NT2/D1 (cell line): ENCODE results near the gene HECTD1.

Source experiments
- DNase-seq: peaks from one replicate; pipeline ENCODE4 v3.0.0-alpha.2; 2011; ENCODE audit warnings: low read depth, low spot score
- H3K27me3 ChIP-seq: 2 replicates; pipeline ENCODE4 v1.6.0; 2011; ENCODE audit warnings: mild to moderate bottlenecking; ENCODE audit not compliant: insufficient read length, insufficient read depth
- H3K36me3 ChIP-seq: 2 replicates; pipeline ENCODE4 v1.6.1; 2011; ENCODE audit warnings: mild to moderate bottlenecking, low read length, mixed read lengths; ENCODE audit not compliant: insufficient read depth, insufficient read length
- H3K4me1 ChIP-seq: 2 replicates; pipeline ENCODE4 v1.5.1; 2011; ENCODE audit not compliant: insufficient read depth, insufficient read length
- H3K4me3 ChIP-seq: 2 replicates; pipeline ENCODE4 v1.5.1; 2011; ENCODE audit warnings: low read depth; ENCODE audit not compliant: insufficient read length
- H3K9ac ChIP-seq: 2 replicates; pipeline ENCODE4 v1.6.0; 2011; ENCODE audit warnings: low read depth; ENCODE audit not compliant: insufficient read length
- H3K9me3 ChIP-seq: 2 replicates; pipeline ENCODE4 v1.5.1; 2011; ENCODE audit warnings: mild to moderate bottlenecking, low read length; ENCODE audit not compliant: insufficient read depth
- SUZ12 ChIP-seq: IDR thresholded peaks from 2 replicates; pipeline ENCODE4 v1.6.1; 2011; ENCODE audit not compliant: insufficient read length, insufficient read depth; ENCODE audit errors: extremely low read depth
- YY1 ChIP-seq: IDR thresholded peaks from 2 replicates; pipeline ENCODE4 v1.6.1; 2011; ENCODE audit not compliant: insufficient read length, insufficient read depth
- ZNF274 ChIP-seq: IDR thresholded peaks from 2 replicates; pipeline ENCODE4 v1.6.1; 2011; ENCODE audit warnings: mild to moderate bottlenecking, low read depth, low read length

Gene HECTD1

GRCh38 chr14:31084385-31084784 is 123.2 kb downstream of the HECTD1 start:
- DNase-seq: no peak
- no peak overlapping the region for H3K4me3 ChIP-seq

GRCh38 chr14:31083781-31084180 is 123.8 kb downstream of the HECTD1 start:
- Histone ChIP-seq H3K4me1 (no peaks in the 10 kb centered on the region), H3K36me3 (peaks cover 10% of the 10 kb centered on the region), H3K9ac (no peak overlapping the region), H3K9me3 (no peaks in the 10 kb centered on the region), H3K4me3 (no peak overlapping the region), H3K27me3 (no peaks in the 10 kb centered on the region)
- DNase-seq: no peak
- no peak for TF ChIP-seq YY1
- TF ChIP-seq ZNF274: no peak
- no peak for TF ChIP-seq SUZ12

More at GRCh38 chr14:31084385-31084784, 123.2 kb downstream of the HECTD1 start:
- Histone ChIP-seq H3K27me3 (no peaks in the 10 kb centered on the region), H3K4me1 (no peaks in the 10 kb centered on the region), H3K9ac (no peak overlapping the region), H3K9me3 (no peaks in the 10 kb centered on the region), H3K36me3 (peaks cover 10% of the 10 kb centered on the region)
- no peak for TF ChIP-seq YY1
- no peak for TF ChIP-seq ZNF274
- no peak for TF ChIP-seq SUZ12

- H3K9me3 ChIP-seq: no peaks in the 10 kb centered on the region
- no peaks in the 10 kb centered on the region for H3K4me1 ChIP-seq
- H3K9ac ChIP-seq: no peak overlapping the region
- no peaks in the 10 kb centered on the region for H3K27me3 ChIP-seq
- DNase-seq: no peak
- no peak overlapping the region for H3K4me3 ChIP-seq
- H3K36me3 ChIP-seq: peaks cover 10% of the 10 kb centered on the region
- TF ChIP-seq ZNF274: no peak
- TF ChIP-seq YY1: no peak
These were observed 127.1 kb downstream of the HECTD1 start for GRCh38 chr14:31080484-31080883.

- H3K36me3 ChIP-seq: peaks cover 8% of the 10 kb centered on the region
- no peaks in the 10 kb centered on the region for H3K9me3 ChIP-seq
- H3K9ac ChIP-seq: no peak overlapping the region
- no peak for DNase-seq
- no peaks in the 10 kb centered on the region for H3K27me3 ChIP-seq
- TF ChIP-seq ZNF274: no peak
- no peak for TF ChIP-seq SUZ12
- no peak for TF ChIP-seq YY1
- H3K4me1 ChIP-seq: no peaks in the 10 kb centered on the region
- H3K4me3 ChIP-seq: no peak overlapping the region
These were observed 127.5 kb downstream of the HECTD1 start for GRCh38 chr14:31080056-31080455.

- Histone ChIP-seq H3K36me3 (peaks cover 5% of the 10 kb centered on the region), H3K27me3 (no peaks in the 10 kb centered on the region), H3K9ac (no peak overlapping the region), H3K9me3 (no peaks in the 10 kb centered on the region), H3K4me1 (no peaks in the 10 kb centered on the region), H3K4me3 (no peak overlapping the region)
- TF ChIP-seq SUZ12 (no peak), ZNF274 (no peak), YY1 (no peak)
- DNase-seq: no peak
These were observed 128.8 kb downstream of the HECTD1 start for GRCh38 chr14:31078766-31079165.

- no peak overlapping the region for H3K9ac ChIP-seq
- no peak overlapping the region for H3K4me3 ChIP-seq
- no peaks in the 10 kb centered on the region for H3K36me3 ChIP-seq
- H3K27me3 ChIP-seq: no peaks in the 10 kb centered on the region
- TF ChIP-seq SUZ12: no peak
- no peak for TF ChIP-seq YY1
- no peak for TF ChIP-seq ZNF274
- no peak for DNase-seq
- no peaks in the 10 kb centered on the region for H3K4me1 ChIP-seq
- no peaks in the 10 kb centered on the region for H3K9me3 ChIP-seq
These were observed 132.4 kb downstream of the HECTD1 start for GRCh38 chr14:31075144-31075543.

GRCh38 chr14:31071151-31071550 is 136.4 kb downstream of the HECTD1 start:
- Histone ChIP-seq H3K36me3 (no peaks in the 10 kb centered on the region), H3K9ac (no peak overlapping the region), H3K4me3 (no peak overlapping the region), H3K27me3 (no peaks in the 10 kb centered on the region), H3K4me1 (no peaks in the 10 kb centered on the region), H3K9me3 (no peaks in the 10 kb centered on the region)
- TF ChIP-seq YY1: no peak
- no peak for TF ChIP-seq SUZ12
- TF ChIP-seq ZNF274: no peak
- DNase-seq: no peak

GRCh38 chr14:31070431-31070830 is 137.2 kb downstream of the HECTD1 start:
- no peaks in the 10 kb centered on the region for H3K27me3 ChIP-seq

More at GRCh38 chr14:31070431-31070830, 137.2 kb downstream of the HECTD1 start:
- no peaks in the 10 kb centered on the region for H3K9me3 ChIP-seq
- TF ChIP-seq YY1 (no peak), ZNF274 (no peak), SUZ12 (no peak)
- no peak overlapping the region for H3K4me3 ChIP-seq
- H3K9ac ChIP-seq: no peak overlapping the region
- no peak for DNase-seq
- H3K4me1 ChIP-seq: no peaks in the 10 kb centered on the region
- no peaks in the 10 kb centered on the region for H3K36me3 ChIP-seq
